HG02938 (cell line): Measurements from ENCODE around the gene INPP4B.
"Not testable (repeated sequence)": the region's sequence is repeated elsewhere in the genome, so short reads cannot be mapped to it uniquely, and the experiment has no call there.

Source experiments
- ATAC-seq: cut with Tn5 transposase; IDR thresholded peaks from one replicate; pipeline ENCODE4 v1.9.1; 2021; ENCODE audit warnings: mild to moderate bottlenecking, moderate library complexity; ENCODE audit not compliant: unreplicated experiment

The INPP4B gene

DNA sequence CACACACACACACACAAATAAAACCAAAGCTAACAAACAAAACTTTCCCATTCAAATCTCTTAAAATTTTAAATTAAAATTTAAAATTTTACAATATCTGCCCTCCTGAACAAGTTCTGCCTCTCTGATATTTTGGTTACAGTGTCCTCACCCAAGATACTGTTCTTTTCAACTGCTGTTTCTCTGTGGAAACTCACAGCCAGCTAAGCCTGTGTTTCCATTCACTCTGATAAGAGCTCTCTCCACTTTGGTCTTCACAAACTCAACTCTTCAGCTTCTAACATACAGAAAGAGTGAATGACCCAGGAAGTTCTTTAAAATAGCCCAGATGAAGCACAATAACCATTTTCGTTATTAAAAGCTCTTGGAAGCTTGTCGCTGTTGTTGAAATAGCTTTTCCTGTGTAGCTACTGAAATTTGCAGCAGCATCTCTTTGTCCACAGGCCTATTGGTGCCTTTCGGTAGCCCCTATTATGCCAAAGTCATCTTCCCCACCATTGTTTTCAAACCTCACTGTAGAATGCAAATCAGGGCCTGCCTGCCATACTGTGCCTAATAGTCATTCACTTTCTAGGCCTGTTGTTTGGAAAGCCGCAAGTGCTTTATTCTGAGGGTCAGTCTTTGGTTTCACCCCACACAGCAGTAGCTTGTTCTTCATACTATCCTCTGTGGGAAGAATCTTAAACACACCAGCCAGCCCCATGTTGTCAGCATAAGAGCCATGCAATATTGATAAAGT is 19.4 kb downstream of the INPP4B start:
- ATAC-seq = no peak

DNA sequence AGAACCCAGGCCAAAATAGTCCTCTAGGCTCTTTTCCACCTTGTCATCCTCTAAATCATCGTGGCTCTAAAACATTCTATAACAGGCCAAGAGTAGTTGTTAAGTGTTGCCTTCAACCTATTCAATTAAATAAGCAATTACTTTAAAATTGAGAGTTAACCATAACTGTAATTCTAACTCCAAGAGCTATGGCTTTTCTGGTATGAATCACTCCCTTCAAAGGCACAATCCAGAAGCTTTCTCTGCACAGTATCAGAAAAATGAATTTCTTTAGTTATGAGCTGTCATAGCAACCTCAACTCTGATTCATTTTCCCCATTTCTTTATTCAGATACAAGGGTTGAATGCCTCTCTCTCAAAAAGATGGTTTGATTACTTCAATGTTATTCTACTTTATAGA is 21.7 kb downstream of the INPP4B start:
- ATAC-seq = no peak

DNA sequence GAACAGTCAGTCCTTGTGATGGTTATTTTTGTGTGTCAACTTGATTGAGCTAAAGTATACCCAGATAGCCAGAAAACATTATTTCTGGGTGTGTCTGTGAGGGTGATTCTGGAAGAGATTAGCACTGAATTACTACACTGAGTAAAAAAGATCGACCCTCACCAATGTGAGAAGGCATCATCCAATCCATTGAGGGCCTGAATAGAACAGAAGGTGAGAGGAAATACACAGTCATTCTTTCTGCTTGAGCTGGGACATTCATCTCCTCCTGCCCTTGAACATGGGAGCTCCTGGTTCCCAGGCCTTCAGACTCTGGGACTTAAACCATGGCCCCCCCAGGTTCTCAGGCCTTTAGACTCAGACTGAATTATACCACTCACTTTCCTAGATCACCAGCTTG is 22.3 kb downstream of the INPP4B start:
- no peak for ATAC-seq

DNA sequence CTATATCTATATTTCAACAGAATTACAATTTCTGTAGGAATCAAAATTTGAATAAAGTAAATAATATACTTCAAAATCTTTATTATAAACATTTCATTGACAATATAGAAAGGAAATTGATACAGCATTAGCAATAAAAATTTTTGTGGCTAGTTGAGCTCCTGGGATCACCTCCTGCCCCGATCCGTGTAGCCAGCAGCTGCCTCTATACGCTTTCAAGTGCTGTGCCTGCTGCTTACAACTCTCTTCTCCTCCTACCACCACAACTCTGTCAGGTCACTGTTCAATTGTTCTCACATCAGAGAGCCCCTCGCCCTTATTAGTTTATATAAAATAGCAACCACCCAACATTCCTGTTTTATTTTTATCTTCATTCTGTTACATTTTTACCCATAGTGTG is 27.6 kb downstream of the INPP4B start:
- ATAC-seq = no peak

DNA sequence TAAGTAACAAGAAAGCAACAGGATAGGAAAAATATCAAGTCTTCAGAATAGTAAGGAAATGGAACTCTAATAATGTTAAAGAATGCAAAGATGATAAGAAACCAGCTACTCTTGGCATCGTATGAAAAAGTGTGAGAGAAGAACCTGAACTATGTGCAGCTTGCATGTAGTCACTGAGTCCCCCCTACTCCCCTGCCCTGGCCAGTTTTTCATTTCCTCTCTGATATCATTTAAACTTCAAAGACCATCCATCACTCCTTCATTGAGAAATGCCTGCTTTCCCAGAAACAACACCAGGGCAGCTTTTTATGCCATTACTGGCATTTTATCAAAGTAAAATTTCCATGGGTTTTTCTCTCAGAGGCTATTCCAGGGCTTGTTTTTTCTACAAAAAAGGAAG is 28.1 kb downstream of the INPP4B start:
- no peak for ATAC-seq

DNA sequence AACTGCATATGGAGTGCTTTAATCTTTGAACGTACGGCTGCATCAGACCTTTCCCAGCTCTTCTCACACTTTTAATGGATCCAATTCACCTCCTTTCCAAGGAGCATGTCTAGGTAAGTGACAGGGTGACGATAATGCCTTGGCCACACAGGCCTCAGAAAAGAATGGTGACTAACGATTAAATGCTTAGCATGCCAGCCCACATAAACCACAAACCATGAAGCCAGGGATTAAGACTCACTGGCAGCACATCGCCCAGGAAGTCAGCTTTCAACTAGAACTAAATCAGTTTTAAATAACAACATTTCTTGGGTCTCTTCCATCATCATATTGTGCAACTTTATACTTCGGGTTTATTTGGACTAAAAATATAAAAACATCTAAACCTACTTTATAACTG is 28.7 kb downstream of the INPP4B start:
- no peak for ATAC-seq

DNA sequence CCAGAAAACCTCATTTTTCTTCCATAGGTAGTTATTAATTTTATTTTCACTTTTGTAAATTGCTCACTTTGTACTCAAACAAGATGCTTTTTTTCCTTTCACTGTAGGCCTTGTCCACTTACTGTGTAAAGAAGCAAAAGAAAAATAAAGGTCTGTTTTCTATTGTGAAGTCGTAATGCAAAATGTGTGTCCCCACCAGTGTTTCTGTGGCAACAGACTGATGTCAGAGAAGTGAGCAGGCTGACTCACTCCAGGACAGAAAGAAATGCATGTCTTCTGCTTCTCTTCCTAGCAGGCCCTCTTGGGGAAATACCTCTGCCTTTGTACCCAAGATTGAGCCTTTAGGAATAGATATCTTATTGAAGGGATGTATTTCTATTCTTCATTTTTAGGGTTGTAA is 30.3 kb downstream of the INPP4B start:
- ATAC-seq = no peak

DNA sequence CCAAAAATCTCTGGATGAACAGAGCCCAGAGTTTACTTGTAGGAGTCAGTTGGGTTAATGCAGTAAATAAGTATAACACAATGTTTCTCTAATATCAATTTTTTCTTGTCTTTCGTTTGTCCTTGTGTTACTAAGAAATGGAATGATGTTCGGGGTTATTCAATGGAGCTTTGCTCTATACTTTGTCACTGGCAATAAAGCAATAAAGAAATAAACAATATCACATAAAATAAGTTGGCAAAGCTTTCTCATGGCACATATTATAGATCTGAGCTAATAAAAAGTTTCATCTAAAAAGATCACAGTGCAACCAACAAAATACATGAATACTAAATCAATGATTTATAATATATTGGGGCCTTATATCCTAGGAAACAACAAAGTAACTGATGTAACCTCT is 32.7 kb downstream of the INPP4B start:
- no peak for ATAC-seq

DNA sequence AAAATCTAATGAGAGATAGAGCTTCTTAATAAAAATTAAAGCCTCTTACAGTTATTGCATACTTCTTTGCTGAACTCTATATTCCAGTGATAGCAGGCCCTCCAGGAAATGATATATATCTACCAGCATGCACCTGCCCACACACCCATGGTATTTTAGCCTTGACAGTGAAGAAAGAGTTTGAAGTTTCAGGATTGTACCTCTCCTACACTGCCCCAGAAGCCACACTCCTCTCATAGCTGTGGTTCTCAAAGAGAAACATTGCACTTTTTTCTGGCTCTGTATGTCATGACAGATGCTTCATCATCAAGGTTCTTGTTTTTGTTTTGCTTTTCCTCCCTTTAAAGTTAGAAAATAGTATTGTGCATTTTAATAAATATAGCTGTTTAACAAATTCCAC is 34.0 kb downstream of the INPP4B start:
- ATAC-seq = no peak

DNA sequence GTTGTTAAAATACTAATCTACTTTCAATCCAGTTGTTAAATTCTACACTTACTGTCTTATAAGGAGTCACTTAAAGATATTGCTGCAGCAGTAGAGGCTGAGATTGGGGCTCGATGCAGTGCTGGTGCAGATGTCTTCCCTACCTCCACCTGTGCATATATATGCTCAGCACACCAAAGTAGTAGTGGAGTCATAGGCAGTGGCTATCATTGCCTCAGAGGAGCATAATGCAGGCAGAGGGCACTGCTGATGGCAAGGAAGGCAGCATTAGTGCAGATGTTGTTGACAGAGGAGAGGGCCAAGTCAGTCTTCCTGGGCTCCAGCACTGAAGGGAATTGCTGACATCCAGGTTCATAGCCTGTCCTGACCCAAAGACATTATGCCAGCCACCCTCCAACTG is 35.1 kb downstream of the INPP4B start:
- no peak for ATAC-seq

DNA sequence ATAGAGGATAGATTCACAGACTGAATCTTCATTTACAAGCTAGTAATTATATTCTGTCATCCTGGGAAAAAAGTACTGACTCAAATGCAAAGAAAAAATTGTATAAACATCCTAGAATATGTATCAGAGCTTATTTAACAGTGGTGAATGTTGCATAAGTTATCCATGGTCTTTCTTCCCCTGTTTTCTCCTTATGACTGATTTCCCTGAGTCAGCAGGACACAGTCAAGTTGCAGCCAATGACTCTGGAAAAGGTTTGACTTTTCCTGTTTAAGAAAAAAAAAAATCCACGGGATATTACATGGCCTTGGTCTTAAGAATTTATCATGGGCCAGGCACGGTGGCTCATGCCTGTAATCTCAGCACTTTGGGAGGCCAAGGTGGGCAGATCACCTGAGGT is 36.5 kb downstream of the INPP4B start:
- ATAC-seq = no peak

DNA sequence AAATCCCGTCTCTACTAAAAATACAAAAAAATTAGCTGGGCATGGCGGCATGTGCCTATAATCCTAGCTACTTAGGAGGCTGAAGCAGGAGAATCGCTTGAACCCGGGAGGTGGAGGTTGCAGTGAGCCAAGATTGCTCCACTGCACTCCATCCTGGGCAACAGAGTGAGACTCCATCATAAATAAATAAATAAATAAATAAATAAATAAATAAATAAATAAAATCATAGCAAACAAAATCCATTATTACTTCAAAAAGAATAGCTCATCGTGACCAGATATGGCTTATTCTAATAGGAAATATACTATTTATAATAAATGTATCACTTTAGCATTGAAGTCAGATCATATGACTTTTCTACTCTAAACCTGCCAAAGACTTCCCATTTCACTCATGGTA is 42.2 kb downstream of the INPP4B start:
- ATAC-seq = not testable (repeated sequence)

DNA sequence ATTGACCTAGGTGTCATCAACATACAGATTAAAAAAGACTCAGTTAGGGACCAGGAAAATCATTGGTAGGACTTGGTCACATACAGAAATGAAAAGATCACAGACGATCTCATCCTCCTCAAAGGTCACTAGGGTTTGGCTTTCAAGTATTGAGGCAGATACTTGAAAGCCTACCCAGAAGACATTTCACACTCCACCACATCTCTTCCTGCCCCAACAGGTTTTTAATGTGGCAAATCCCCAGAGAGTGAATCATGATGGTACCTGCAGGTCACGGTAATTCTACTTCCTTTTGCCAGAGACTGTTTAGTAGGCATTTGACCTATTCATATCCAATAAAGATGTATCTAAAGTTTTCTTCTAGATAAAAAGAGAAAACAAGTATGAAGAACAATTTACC is 44.1 kb downstream of the INPP4B start:
- no peak for ATAC-seq

DNA sequence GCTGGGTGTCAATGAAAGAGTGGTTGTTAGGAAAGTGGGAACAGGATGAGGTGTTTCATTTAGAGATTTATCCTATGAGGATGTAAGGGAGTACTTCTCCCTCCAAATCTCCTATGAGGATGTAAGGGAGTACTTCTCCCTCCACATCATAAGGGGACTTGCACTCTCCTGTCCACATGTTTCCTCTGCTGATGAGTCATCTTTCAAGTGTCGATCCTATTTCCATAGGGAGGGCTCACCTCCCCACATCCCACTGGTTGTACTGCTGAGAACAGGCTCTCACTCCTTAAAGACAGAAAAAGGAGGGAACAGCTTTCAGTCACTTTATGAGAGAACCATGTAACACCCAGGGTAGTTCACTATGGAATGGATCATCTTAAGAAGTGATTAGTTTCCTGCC is 65.0 kb downstream of the INPP4B start:
- ATAC-seq = no peak

DNA sequence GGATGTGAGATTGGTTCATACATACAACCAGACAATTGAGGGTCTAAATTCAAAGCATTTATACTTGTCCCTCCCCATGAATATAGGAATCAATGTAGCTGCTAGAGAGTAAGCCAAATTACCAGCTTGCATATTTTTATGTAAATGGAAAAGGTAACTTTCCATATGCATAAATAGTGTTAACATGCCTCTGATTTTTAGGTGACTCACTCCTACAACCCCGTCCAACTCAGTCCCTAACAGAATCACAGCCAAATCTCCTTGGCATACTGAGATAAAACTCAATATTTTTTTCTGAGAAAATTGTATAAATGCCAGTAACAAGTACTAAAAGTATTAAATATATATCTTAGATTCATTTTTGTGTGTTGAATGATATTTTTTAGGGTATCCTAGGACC is 67.2 kb downstream of the INPP4B start:
- no peak for ATAC-seq

DNA sequence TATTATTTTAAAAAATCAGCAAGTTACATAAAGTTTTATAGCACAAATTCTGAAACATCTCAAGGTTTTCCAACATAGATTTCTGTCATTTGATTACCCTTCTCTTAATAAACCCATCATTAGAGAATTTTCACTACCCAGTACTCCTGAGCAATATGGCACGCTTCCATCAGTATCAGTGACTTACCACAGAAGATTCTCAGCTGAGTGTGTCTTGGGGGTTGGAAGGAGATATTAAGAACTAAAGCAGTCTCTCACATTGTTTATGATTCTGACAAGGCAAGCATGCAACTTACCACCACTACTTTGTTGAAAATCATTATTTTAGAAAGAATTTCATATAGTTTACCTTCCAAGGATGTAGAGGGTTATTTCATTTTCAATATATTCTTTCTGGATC is 67.7 kb downstream of the INPP4B start:
- ATAC-seq = no peak

DNA sequence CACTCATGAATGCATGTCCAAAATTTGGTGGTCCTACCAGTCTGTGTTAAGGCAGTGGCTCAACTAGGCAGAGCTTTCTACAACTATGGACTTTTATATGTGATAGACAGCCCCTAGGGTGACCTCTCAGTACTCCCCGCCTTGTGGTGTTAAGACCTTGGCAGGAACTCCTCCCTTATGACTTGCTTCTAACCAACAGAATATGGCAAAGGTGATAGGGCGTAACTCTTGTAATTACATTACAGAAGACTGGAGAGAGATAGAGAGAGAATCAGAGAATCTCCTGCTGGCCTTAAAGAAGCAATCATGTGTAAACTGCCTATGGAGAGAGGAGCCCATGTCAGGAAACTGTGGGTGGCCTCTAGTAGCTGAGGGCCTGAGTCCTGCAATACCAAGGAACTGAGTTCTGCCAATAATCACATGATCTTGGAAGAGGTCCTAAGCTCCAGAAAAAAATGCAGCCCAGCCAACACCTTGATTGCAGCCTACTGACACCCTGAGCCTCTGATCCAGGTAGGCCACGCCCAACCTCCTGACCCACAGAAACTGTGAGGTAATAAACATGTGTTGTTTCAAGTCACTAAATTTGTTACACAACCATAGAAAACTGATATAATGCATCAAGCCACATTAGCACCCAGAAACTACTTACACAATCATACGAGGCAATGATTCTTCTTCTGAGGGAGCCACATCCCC is 68.9 kb downstream of the INPP4B start:
- no peak for ATAC-seq

DNA sequence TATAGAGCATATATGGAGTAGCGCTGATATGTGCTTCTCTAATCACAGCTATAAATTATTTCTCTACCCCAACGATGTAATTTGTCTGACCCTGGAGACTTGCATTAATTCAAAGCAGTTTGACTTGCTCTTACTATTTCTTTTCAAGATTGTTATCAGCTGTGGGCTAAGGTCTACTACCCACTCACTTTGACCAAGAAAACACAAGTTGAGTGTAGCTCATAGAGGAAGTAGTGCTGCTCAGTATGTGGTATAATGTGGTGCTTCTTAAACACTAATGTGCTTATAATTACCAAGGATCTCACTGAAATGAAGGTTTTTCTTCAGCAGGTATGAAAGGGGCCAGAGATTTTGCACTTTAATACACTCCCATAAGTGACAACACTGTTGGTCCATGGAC is 70.1 kb downstream of the INPP4B start:
- no peak for ATAC-seq

DNA sequence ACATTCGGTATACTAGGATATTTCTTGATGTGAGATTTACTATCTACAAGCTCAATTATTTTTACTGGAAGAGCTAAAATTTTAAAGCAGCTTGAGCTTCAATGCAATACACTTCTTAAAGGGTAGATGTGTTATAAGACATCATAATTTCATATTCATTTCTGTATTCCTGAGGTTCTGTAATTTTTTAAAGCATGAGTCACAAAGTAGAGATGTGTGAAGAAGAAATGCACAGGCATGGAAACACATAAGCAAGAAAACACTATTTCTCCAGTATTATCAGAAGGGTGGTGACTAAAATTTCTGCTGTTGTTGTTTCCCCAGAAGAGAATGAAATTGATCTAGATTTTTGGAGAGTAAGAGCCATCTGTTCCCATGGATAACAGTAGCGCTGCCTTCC is 72.6 kb downstream of the INPP4B start:
- ATAC-seq = no peak

DNA sequence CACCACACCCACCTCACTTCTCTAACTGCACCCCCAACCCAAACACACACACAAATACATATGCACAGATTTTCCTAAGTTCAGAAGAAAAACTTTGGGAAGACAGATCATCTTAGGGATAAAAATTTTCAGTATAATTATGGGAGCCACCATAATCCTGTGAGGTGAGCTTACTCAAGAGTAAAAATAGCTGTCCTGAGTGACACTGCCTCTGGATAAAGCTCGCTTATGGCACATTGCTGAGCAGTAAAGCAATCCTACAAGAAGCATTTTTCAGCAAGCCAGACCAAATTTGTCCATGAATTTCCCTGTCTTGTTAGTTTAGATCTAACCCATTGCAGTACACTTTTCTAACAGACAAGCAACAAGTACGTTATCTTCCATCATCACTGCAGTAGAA is 83.8 kb downstream of the INPP4B start:
- ATAC-seq = no peak

DNA sequence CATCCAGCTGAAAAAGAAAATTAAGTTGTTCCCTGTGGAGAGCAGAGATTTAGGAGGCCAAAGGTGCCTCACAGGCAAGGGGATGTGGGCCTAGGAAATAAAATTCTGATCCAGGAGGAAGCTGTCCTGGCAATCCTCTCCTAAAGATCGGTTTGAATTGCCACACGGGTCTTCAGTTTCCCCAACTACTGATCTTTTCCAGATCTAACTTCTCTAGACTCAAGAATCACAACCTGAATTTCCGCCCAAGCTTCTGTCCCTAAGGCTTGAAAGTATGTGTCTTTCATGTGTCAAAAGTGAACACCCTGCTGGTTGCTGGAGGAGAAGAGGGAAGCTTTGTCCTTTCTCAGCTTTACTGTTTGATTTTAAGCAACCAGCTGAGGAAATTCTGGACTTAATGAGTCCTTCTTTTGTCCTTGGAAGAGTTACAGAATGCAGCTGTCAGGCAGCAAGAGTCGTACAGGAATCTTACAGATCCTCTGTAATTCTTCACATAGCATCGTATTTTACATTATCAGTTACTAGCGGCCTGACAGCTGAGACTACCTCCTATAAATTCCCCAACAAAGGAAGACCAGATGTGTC is 93.8 kb downstream of the INPP4B start:
- ATAC-seq = no peak

DNA sequence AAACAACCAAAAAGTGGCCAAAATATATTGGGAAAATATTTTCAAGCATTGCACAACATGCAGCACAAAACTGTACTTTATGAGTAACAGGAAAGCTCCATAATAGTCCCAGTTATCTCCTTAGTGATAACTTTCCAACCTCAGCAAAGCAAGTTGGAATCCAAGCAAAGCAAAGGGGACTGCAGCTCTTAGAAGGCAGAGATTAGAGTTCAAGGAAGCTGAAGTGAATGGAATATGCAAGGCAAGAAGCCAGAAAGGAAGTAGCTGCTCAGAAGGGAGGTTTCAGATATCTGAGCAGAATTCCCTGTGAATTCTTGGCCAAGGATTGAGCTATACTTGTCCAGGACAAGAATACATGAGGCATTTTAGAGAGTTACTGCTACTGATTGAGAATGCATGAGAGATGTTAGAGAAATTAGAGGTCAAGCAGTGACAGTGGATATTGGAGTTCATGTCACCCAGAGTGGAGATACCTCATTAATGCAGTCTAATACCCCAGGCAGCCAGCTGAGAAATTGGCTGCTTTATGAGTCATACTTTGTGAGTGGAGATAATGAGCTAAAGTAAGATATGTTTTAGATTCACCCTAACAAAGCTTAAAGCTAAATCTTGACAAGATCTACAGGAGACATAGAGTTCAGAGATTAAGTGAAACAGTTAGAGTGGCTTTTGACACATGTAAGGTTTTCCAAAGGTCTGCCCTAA is 102.8 kb downstream of the INPP4B start:
- no peak for ATAC-seq
